Measurements from ENCODE around the gene RXRA.

GRCh38 chr9:134345737-134346136 is 19.5 kb downstream of the RXRA start:
- TF ChIP-seq CTCF (IDR thresholded peaks at IDR 0.05; ENCODE audit: insufficient read depth, low read length) (no peak), POLR2AphosphoS5 (IDR thresholded peaks at IDR 0.05; ENCODE audit: low read depth) (no peak)
